Measurements from ENCODE around the gene APRT.

The APRT gene

DNA sequence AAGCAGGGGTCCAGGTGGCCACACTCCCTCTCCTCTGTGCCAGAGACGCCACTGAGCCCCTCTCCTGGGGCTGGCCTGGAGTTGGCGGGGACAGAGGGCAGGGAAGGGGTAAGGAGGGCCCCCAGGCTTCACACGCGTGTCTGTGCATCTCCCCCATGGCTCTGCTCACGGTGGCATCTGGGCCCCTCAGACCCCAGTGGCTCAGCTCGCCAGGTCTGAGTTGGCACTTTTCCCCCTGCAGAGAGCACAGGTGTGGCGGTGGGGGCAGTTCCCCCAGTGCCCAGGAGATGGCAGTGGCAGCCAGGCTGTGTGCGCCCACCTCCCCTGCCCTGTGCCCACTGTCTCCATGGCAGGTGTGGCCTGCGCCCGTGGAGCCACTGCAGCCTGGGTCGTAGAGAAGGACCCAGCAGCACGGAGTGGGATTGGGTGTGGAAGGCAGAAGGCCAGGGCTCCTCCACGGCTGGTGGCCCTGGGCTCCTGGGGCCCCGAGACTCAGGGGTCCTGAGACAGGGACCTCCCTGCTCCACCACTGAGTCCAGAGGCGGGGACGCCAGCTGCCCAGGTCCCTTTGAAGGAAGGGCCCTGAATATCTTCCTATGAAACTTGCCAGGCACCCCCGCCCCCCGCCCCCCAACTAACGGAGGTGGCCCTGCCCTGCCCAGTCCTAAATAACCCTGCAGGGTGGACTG is 4.3 kb upstream of the APRT start:
- Histone ChIP-seq H3K4me3 (ENCODE audit: low read length) (no peak overlapping the region), H3K27me3 (ENCODE audit: control insufficient read depth, insufficient read depth, low read length) (no peaks in the 10 kb centered on the region), H3K4me1 (ENCODE audit: control insufficient read depth, insufficient read depth, low read length) (peaks cover 1% of the 10 kb centered on the region), H3K9ac (ENCODE audit: low read length) (no peak overlapping the region), H3K36me3 (ENCODE audit: control insufficient read depth, insufficient read depth, low read length) (no peaks in the 10 kb centered on the region), H3K27ac (ENCODE audit: low read depth, low read length) (no peak overlapping the region)

DNA sequence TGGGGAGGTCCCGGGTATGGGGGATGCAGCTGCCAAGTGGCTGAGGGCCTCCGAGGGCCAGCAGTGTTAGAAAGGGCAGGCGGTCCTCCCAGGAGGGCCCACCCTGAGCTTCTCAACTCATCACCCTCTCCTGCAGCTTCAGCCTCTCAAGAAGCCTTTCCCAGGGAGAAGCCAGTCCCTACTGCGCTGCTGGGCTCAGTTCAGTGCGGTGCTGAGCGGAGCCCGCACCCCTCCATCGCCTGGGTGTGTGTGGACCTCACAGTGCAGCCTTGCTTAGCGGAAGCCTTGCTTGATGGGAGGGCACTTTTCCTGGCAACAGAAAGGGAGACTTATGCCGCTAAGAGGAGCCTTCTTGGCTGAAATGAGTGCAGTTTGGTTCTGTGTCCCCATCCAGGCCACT is 3.5 kb upstream of the APRT start:
- no peaks in the 10 kb centered on the region for H3K36me3 ChIP-seq (ENCODE audit: control insufficient read depth, insufficient read depth, low read length)
- H3K9ac ChIP-seq (ENCODE audit: low read length) = no peak overlapping the region
- no peaks in the 10 kb centered on the region for H3K27me3 ChIP-seq (ENCODE audit: control insufficient read depth, insufficient read depth, low read length)
- H3K4me1 ChIP-seq (ENCODE audit: control insufficient read depth, insufficient read depth, low read length) = peaks cover 9% of the 10 kb centered on the region
- no peak overlapping the region for H3K27ac ChIP-seq (ENCODE audit: low read depth, low read length)
- no peak overlapping the region for H3K4me3 ChIP-seq (ENCODE audit: low read length)

DNA sequence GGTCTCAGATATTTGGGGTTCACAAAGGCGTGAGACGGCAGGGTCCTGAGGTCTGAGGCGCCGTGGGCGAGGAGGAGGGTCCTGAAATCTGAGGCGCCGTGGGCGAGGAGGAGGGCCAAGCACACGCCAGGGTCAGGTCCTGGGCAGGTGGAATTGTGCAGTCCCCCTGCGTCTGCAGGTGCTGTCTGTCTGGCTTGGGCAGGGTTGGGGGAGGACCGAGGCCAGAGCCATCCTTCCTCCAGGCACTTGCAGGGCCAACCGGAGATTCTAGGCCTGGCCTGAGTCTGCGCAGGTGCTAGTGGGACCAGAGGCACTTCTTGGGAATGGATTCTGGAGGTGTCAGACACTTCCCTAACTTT is 2.4 kb upstream of the APRT start:
- peaks cover 5% of the 10 kb centered on the region for H3K36me3 ChIP-seq (ENCODE audit: control insufficient read depth, insufficient read depth, low read length)
- no peak overlapping the region for H3K27ac ChIP-seq (ENCODE audit: low read depth, low read length)
- H3K4me1 ChIP-seq (ENCODE audit: control insufficient read depth, insufficient read depth, low read length) = peaks cover 14% of the 10 kb centered on the region
- no peaks in the 10 kb centered on the region for H3K27me3 ChIP-seq (ENCODE audit: control insufficient read depth, insufficient read depth, low read length)
- H3K4me3 ChIP-seq (ENCODE audit: low read length) = no peak overlapping the region
- no peak overlapping the region for H3K9ac ChIP-seq (ENCODE audit: low read length)

DNA sequence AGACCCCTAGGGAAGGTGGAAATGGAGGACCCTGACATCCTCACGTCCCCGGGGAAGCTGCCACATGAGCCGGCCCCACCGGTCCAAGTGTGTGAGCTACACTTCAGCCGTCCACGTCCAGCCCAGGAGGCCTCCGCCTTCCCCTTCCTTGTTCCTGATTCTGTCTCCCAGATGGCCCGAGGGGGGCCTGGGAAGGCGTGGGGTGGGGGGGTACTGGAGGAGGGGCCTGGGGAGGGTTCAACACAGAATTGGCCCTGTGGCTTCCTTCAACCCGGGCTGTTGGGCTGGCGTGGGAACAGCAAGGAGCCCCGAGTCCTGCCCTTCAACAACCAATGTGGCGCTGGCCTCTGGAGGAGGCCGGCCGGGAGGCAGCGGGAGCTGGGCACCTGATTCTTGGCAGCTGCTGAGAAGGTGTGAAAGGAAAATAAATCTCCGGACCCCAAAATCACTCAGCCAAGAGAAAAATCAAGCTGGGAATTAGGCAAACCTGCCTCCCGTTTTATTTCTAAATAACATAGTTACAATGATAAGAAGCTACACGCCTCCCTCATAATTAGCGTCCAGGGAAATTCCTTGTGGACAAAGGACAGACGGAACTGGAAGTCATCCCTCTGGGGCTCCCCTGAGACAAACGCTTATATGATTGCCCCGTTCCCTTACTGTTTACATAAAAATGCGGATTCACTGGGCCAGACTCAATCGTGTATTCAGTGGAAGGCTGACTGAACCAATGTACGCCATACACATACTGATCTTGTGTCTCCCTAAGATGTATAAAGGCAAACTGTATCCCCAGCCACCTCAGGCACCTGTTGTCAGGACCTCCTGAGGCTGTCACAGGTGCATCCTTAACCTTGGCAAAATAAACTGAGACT is 1.8 kb upstream of the APRT start:
- Histone ChIP-seq H3K27me3 (ENCODE audit: control insufficient read depth, insufficient read depth, low read length) (no peaks in the 10 kb centered on the region), H3K4me3 (ENCODE audit: low read length) (no peak overlapping the region), H3K27ac (ENCODE audit: low read depth, low read length) (no peak overlapping the region), H3K4me1 (ENCODE audit: control insufficient read depth, insufficient read depth, low read length) (peaks cover 14% of the 10 kb centered on the region), H3K9ac (ENCODE audit: low read length) (no peak overlapping the region), H3K36me3 (ENCODE audit: control insufficient read depth, insufficient read depth, low read length) (peaks cover 6% of the 10 kb centered on the region)

DNA sequence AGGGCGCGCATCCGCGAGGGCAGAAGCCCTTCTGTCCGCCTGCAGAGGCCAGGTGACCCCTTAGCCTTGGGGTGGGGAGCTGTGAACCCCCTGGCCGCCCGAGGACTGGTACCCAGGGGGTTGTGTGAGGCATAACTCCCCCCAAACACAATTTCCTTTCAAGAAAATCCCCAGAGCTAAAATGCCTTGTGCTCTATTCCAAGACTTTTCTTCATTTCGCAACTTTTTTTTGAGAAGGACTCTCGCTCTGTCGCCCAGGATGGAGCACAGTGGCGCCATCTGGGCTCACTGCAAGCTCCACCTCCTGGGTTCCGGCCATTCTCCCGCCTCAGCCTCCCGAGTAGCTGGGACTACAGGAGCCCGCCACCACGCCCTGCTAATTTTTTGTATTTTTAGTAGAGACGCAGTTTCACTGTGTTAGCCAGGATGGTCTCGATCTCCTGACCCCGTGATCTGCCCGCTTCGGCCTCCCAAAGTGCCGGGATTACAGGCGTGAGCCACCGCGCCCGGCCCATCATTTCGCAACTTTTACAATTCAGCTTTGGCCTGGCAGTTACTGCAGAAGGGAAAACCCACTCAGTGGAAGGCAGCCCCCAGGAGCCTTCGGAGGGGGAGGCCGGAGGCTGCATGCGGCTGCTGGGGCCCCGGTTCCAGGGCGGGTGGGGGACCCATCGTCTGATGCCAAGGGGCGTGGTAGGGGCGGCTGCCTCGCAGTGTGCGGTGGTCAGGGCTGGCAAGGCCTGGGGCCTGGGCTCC is 963 bp upstream of the APRT start:
- Histone ChIP-seq H3K36me3 (ENCODE audit: control insufficient read depth, insufficient read depth, low read length) (peaks cover 6% of the 10 kb centered on the region), H3K4me3 (ENCODE audit: low read length) (peak overlapping the region; percentile 84), H3K27ac (ENCODE audit: low read depth, low read length) (peak overlapping the region; percentile 81), H3K27me3 (ENCODE audit: control insufficient read depth, insufficient read depth, low read length) (no peaks in the 10 kb centered on the region), H3K4me1 (ENCODE audit: control insufficient read depth, insufficient read depth, low read length) (peaks cover 14% of the 10 kb centered on the region), H3K9ac (ENCODE audit: low read length) (peak overlapping the region; percentile 47)

DNA sequence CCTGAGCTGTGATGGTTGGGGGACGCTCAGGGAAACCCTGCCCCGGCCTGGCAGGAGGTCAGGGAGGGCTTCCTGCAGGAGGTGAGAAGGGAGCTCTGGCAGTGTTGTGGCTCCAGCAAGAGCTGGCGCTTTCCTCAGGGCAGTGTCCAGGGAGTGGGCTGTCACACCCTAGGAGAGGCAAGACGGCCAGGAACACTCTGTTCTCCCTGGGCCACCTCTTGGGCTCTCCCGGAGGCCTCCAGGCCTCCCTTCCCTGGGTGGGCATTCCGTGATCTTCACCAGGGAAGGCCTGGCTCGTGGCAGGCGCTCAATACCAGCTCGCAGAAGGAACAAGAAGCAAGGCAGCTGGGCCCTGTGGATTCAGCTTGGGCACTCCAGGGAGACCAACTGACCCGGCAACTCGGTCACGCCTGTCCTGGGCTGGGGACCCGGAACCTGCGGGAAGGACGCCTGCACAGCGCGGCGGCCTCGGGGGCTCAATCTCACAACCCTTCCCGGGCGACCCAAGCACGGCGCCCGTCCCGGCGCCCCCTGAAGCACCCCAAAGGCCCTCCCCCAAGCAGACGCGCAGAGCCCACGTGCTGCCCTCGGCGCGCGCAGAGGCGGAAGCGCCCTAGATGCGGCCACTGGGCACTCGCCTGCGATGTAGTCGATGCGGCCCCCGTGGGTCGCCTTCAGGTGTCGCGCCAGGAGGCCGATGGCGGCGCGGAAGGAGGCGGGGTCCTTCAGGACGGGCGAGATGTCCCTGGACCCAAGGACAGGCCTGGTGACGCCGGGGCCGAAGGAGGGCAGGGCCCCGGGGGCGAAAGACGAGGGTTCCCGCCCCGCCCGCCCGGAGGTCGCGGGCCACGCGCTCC is 588 bp downstream of the APRT start:
- H3K4me1 ChIP-seq (ENCODE audit: control insufficient read depth, insufficient read depth, low read length) = peaks cover 14% of the 10 kb centered on the region
- no peaks in the 10 kb centered on the region for H3K27me3 ChIP-seq (ENCODE audit: control insufficient read depth, insufficient read depth, low read length)

DNA sequence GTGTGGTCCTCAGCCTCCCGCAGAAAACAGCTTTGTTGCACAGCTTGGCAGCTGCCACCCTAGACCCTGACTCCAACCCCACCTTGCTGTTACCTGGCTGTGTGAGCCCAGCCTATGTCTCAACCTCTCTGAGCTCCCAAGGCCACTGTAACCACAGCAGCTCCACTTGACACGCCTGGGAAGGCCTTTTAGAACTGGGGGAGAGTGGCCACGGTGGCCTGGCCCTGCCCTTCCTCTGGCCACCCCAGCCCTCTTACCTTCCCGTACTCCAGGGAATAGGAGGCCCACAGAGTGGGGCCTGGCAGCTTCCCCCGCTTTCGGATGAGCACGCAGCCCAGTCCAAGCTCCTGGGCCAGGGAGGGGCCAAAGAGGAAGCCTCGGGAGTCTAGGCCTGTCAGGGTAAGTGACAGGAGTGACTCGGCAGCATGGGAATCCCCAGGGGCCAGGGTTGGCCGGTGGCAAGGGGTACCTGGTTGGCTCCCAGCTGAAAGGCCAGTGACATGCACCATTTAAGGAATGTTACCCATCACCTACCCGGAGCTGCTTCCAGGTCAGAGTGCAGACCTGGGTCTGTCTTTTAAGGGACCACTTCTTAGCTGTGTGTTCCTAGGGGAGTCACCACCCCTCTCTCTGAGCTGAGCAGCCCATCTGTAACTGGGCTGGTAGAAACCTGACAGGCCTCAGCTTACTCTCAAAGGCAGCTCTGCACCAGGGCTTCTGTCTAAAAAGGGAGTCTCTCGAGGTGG is 1.4 kb downstream of the APRT start:
- H3K27me3 ChIP-seq (ENCODE audit: control insufficient read depth, insufficient read depth, low read length) = no peaks in the 10 kb centered on the region
- H3K36me3 ChIP-seq (ENCODE audit: control insufficient read depth, insufficient read depth, low read length) = peaks cover 6% of the 10 kb centered on the region
- H3K9ac ChIP-seq (ENCODE audit: low read length) = peak overlapping the region; percentile 78
- H3K4me1 ChIP-seq (ENCODE audit: control insufficient read depth, insufficient read depth, low read length) = peaks cover 14% of the 10 kb centered on the region
- H3K27ac ChIP-seq (ENCODE audit: low read depth, low read length) = peak overlapping the region; percentile 88
- H3K4me3 ChIP-seq (ENCODE audit: low read length) = peak overlapping the region; percentile 85

More for the DNA sequence above, 588 bp downstream of the APRT start:
- H3K36me3 ChIP-seq (ENCODE audit: control insufficient read depth, insufficient read depth, low read length) = peaks cover 6% of the 10 kb centered on the region
- peak overlapping the region; percentile 78 for H3K9ac ChIP-seq (ENCODE audit: low read length)
- H3K27ac ChIP-seq (ENCODE audit: low read depth, low read length) = peak overlapping the region; percentile 88
- peak overlapping the region; percentile 85 for H3K4me3 ChIP-seq (ENCODE audit: low read length)

DNA sequence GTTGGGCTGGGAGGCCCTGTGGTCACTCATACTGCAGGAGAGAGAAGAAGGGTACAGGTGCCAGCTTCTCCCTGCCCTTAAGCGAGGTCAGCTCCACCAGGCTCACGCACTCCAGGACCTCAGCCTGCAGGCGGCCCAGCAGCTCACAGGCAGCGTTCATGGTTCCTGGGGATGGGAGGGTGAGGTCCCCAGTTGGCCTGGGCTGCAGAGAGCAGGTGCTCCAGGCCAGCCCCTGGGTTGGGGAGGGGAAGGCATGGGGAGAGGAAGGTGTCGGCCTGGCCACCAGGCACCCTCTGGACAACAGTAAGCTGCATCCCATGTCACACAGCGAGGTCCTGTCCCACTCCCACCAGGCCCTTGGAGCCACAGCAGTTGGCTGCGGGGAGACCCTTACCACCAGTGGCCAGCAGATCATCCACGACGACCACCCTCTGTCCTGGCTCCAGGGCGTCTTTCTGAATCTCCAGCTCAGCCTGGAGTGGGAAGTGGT is 2.0 kb downstream of the APRT start:
- peaks cover 6% of the 10 kb centered on the region for H3K36me3 ChIP-seq (ENCODE audit: control insufficient read depth, insufficient read depth, low read length)
- H3K4me1 ChIP-seq (ENCODE audit: control insufficient read depth, insufficient read depth, low read length) = peaks cover 14% of the 10 kb centered on the region
- H3K27me3 ChIP-seq (ENCODE audit: control insufficient read depth, insufficient read depth, low read length) = no peaks in the 10 kb centered on the region
- H3K27ac ChIP-seq (ENCODE audit: low read depth, low read length) = no peak overlapping the region
- H3K9ac ChIP-seq (ENCODE audit: low read length) = peak overlapping the region; percentile 22
- H3K4me3 ChIP-seq (ENCODE audit: low read length) = no peak overlapping the region

DNA sequence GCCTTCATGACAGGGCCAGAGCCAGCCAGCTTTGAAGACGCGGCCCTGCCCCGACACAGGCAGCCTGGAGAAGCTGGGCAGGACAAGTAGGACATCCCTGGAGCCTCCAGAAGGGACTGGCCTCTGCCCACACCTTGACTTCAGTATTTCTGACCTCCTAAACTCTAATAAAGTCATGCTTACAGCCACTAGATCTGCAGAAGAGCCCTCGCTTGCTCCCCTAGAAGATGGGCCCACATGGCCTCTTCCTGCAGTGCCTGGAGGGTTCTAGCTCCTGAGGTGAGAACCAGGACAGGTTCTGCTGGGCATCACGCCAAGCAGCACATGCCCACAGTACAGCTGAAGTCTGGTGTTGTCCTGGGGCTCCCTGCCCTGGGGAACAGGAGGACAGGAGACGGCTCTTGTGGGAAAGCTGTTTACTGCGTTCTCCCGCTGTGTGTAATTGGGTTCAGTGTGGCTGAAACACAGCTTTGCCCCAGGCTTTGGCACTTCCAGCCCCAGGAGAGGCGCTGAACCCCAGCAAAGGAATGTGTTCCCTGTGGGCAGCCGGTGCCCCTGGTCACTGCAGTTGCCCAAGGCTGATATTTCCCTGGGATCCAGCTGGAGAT is 2.6 kb downstream of the APRT start:
- H3K36me3 ChIP-seq (ENCODE audit: control insufficient read depth, insufficient read depth, low read length) = peaks cover 6% of the 10 kb centered on the region
- H3K4me1 ChIP-seq (ENCODE audit: control insufficient read depth, insufficient read depth, low read length) = peaks cover 14% of the 10 kb centered on the region
- H3K27me3 ChIP-seq (ENCODE audit: control insufficient read depth, insufficient read depth, low read length) = no peaks in the 10 kb centered on the region
- no peak overlapping the region for H3K9ac ChIP-seq (ENCODE audit: low read length)
- H3K4me3 ChIP-seq (ENCODE audit: low read length) = no peak overlapping the region
- H3K27ac ChIP-seq (ENCODE audit: low read depth, low read length) = no peak overlapping the region

DNA sequence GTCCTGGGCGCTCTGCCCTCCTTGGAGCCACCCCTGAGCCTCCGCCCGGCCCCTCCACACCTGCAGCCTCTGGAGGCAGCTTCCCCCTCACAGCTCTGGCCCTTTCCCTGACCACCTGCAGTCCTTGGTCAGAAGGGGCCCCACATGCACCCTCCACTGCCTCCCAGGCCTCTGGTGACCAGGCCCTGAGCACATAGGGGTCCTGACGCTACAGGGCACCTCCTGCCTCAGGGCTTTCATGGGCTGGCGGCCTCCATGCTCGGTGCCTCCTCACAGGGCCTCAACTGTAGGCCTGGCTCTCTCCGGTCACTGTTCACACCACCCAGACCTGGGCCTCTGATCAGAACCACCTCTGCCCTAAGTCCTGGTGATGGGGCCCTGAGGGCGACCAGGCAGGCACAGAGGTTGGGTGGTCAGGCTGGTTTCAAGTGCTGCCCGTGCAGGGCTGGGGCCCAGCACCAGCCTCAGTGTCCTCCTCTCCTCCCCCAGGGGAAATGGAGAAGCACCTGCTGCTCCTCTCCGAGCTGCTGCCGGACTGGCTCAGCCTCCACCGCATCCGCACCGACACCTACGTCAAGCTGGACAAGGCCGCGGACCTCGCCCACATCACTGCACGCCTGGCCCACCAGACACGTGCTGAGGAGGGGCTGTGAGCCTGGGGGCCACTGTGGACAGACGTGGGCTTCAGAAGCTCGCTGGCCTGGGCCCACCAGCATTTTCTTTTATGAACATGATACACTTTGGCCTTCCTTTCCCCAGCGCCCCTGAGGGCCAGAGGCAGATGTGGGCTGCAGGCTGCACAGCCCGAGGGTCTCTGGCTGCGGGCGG is 3.9 kb downstream of the APRT start:
- H3K27me3 ChIP-seq (ENCODE audit: control insufficient read depth, insufficient read depth, low read length) = no peaks in the 10 kb centered on the region
- H3K4me3 ChIP-seq (ENCODE audit: low read length) = no peak overlapping the region
- peaks cover 6% of the 10 kb centered on the region for H3K36me3 ChIP-seq (ENCODE audit: control insufficient read depth, insufficient read depth, low read length)
- H3K27ac ChIP-seq (ENCODE audit: low read depth, low read length) = no peak overlapping the region
- H3K4me1 ChIP-seq (ENCODE audit: control insufficient read depth, insufficient read depth, low read length) = peaks cover 14% of the 10 kb centered on the region
- no peak overlapping the region for H3K9ac ChIP-seq (ENCODE audit: low read length)
